Measurements from ENCODE around the gene PC.
"Not testable (repeated sequence)": the region's sequence is repeated elsewhere in the genome, so short reads cannot be mapped to it uniquely, and the experiment has no call there.

The PC gene, protein sequence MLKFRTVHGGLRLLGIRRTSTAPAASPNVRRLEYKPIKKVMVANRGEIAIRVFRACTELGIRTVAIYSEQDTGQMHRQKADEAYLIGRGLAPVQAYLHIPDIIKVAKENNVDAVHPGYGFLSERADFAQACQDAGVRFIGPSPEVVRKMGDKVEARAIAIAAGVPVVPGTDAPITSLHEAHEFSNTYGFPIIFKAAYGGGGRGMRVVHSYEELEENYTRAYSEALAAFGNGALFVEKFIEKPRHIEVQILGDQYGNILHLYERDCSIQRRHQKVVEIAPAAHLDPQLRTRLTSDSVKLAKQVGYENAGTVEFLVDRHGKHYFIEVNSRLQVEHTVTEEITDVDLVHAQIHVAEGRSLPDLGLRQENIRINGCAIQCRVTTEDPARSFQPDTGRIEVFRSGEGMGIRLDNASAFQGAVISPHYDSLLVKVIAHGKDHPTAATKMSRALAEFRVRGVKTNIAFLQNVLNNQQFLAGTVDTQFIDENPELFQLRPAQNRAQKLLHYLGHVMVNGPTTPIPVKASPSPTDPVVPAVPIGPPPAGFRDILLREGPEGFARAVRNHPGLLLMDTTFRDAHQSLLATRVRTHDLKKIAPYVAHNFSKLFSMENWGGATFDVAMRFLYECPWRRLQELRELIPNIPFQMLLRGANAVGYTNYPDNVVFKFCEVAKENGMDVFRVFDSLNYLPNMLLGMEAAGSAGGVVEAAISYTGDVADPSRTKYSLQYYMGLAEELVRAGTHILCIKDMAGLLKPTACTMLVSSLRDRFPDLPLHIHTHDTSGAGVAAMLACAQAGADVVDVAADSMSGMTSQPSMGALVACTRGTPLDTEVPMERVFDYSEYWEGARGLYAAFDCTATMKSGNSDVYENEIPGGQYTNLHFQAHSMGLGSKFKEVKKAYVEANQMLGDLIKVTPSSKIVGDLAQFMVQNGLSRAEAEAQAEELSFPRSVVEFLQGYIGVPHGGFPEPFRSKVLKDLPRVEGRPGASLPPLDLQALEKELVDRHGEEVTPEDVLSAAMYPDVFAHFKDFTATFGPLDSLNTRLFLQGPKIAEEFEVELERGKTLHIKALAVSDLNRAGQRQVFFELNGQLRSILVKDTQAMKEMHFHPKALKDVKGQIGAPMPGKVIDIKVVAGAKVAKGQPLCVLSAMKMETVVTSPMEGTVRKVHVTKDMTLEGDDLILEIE

GRCh38 chr11:66958232-66958955 lies at the start of gene PC:
Gene PC, minus strand, starts transcription at chr11:66958383. Its CDS starts 86,224 bp downstream, at chr11:66872159.
- DNase-seq (ENCODE audit: low read depth in 2 of 2) = peak; percentile 96 to 98

DNA sequence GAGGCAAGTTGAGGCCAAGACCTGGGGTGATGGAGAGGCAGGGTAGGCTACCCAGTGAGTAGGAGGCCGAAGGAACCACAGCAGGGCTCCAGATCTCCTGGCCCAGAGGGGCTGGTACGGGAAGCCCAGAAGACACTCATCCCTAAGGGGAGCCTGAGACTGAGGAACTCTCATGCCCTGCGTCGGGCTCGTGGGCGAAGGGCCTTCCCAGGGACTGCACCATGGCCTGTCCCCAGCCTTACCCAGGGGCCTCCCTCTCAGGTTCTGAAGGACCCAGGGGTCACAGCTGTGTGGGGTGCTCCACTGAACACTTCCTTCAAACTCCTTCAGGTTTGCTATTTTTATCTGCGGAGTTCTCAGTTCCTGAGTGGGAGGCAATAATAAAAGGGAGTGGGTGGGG lies 48.9 kb upstream of the PC start:
- DNase-seq (ENCODE audit: low read depth in 2 of 2) = no peak

DNA sequence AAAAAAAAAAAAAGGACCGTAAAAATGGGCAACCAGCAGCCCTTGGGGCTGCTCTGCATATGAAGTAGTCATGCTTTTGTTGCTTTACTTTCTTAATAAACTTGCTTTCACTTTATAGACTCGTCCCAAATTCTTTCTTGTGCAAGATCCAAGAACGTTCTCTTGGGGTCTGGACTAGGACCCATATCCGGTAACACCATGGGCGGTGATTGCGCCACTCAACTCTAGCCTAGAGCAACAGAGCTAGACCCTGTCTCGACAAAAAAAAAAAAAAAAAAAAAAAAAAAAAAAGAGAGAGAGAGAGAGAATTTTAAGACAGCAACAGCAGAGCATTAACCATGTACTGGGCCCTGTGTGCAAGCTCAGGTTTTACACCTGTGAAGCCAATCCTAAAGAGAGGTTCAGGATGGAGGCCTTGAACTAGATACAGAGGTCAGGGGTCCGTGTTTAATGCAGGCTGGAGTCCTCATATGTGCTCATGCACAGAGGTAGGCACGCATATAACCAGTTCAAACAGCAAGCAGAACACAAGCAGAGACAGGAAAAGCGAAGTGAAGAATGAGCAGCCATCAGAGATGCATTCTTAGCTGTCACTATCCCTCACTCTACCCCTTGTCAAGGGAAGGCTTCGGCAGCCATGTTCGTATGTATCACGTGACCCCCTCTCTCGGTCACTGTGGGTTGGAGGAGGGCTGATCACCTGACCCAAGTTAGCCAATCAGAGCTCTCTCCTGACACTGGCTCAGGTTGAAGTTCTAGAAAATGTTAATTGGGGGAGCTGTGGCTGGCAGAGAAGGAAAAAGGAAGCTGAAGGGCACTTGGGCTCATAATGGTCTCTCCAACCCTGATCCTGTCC lies 48.1 kb upstream of the PC start:
- peak; percentile 23 to 31 for DNase-seq (ENCODE audit: low read depth in 2 of 2)

DNA sequence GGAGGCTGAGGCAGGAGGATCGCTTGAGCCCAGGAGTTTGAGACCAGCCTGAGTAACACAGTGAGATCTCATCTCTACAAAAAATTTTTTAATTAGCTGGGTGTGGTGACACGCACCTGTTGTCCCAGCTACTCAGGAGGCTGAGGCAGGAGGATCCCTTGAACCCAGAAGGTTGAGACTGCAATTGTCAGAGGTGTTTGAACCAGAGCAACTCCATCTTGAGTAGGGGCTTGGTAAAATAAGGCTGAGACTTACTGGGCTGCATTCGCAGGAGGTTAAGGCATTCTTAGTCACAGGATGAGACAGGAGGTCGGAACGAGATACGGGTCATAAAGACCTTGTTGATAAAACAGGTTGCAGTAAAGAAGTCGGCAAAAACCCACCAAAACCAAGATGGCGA lies 47.0 kb upstream of the PC start:
- DNase-seq (ENCODE audit: low read depth in 2 of 2) = not testable (repeated sequence)

- no peak for DNase-seq (ENCODE audit: low read depth in 2 of 2)
Observed at GRCh38 chr11:67002921-67003411, 44.8 kb upstream of the PC start.

DNA sequence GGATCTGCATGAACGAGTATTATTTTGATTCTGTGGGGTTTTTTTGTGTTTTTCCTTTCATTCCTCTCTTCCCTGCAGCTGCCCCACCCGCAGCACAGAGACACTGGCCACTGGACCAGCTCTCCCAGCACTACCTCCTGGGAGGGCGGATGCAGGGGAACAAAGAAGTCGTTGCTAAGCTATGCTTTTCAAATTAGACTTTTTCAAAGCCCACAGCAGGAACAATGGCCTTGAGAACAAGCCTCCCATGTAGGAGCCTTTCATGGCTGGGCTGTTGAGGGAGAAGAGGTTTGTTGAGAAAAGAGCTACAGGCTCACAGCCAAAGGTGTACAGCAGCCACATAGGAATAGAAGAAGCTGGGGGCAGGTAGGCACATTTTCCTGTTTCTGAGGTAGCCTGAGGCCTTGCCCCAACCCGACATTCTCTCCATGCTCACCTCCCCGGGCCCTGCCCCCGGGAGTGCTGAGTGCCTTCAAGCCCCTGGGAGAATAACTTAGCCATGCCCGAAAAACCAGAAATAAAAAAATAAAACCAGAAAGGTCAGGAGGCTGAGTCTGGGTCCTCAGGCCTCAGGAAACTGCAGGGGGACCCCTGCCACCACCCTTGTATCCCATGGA lies 44.2 kb upstream of the PC start:
- DNase-seq (ENCODE audit: low read depth in 2 of 2) = no peak

- DNase-seq (ENCODE audit: low read depth in 2 of 2) = no peak
Observed at GRCh38 chr11:67001332-67001731, 43.1 kb upstream of the PC start.

- no peak for DNase-seq (ENCODE audit: low read depth in 2 of 2)
Observed at GRCh38 chr11:66999555-66999954, 41.4 kb upstream of the PC start.

- DNase-seq (ENCODE audit: low read depth in 2 of 2) = no peak
Observed at GRCh38 chr11:66996609-66997273, 38.6 kb upstream of the PC start.

DNA sequence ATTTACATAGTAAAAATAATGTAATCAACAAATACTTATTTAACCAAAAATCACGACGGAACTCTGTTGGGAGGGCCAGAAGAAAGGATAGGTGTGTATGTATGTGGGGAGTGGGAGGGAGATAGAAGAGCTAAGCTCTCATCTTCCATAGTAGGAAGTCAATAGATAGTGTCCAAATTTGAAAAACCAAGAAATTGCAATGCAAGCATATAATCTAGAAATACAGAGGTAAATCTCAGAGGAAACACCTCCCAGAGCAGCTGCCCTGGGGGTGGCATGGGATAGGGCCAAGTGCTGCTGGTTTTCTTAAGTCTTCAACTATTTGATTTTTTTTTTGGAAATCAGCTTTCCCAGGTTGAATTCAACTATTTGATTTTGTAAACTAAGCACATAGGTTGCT lies 33.9 kb upstream of the PC start:
- no peak for DNase-seq (ENCODE audit: low read depth in 2 of 2)

DNA sequence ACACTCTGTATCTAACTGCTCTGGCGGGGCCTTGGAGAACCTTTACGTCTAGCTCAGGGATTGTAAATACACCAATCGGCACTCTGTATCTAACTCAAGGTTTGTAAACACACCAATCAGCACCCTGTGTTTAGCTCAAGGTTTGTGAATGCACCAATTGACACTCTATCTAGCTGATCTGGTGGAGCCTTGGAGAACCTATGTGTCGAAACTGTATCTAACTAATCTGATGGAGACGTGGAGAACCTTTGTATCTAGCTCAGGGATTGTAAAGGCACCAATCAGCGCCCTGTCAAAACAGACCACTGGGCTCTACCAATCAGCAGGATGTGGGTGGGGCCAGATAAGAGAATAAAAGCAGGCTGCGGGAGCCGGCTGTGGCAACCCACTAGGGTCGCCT lies 31.2 kb upstream of the PC start:
- DNase-seq (ENCODE audit: low read depth in 2 of 2) = not testable (repeated sequence)

- DNase-seq (ENCODE audit: low read depth in 2 of 2) = not testable (repeated sequence)
Observed at GRCh38 chr11:66988741-66989140, 30.6 kb upstream of the PC start.

DNA sequence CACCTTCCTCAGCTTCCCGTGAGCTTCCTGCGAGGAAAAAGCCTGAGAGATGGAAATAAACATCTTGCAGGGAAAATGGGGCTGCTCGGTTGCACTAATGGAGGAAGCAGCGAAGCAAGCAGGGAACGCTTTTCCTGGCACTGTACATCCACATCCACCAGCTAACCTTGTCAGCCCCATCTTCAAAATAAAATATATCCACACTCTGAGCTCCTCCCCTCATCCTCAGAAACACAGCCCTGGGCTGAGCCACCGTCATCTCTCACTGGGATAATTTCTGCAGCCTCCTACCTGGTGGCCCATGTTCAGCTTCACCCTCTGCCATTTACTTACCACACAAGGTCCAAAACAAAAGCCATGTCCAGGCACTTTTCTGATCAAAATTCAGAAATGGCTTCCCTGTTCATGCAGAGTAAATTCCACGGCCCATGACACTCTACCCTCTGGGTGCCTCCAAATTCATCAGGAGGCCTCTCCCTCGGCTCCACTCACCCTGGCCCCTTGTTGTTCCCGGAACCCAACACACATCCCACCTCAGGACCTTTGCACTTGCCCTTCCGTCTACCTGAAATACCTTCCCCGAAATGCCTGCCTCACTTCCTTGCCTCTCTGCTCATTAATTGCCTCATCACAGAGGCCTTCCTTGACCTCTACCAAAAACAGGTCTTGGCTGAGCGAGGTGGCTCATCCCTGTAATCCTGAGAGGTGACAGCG lies 29.9 kb upstream of the PC start:
- DNase-seq (ENCODE audit: low read depth in 2 of 2) = no peak

DNA sequence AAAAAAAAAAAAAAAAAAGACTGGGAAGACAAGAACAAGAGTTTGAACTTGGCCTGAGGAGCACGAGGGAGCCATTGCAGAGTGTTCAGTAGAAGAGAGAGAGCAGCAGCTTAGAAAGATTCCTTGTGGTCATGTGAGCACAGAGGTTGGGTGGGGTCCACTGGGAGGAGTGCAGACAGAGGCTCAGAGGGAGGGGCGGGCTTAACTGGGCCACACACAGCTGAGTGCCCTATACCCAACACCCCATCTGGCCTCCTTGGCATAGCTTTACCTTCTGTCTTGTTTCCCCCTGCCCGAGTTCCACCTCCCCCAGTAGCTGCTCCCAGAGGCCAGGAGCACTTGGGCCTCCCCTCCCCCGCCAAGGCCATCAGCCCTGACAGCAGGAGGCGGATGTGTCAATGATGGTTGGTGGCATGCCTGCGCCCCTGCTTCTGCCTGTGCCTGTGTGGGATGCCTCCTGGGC lies 29.0 kb upstream of the PC start:
- DNase-seq (ENCODE audit: low read depth in 2 of 2) = no peak

DNA sequence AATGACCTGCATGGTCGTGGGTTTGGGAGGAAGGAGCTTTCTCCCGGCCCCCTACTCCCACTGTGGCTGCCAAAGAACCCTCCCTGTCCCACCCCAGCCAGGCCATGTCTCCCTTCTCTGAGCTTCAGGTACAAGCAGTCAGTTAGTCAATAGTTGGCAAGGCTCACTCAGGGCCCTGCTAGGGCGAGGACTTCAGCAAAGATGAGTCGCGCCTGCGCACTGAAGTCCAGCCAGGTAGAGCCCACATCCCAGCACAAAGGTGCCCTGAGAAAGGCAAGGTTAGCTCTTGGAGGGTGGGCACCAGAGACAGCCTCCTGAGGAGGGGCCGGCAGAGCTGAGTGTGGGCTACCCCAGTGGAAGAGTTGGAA lies 28.0 kb upstream of the PC start:
- no peak for DNase-seq (ENCODE audit: low read depth in 2 of 2)

GRCh38 chr11:66985508-66986177 lies 27.5 kb upstream of the PC start:
- DNase-seq (ENCODE audit: low read depth in 2 of 2) = no peak

DNA sequence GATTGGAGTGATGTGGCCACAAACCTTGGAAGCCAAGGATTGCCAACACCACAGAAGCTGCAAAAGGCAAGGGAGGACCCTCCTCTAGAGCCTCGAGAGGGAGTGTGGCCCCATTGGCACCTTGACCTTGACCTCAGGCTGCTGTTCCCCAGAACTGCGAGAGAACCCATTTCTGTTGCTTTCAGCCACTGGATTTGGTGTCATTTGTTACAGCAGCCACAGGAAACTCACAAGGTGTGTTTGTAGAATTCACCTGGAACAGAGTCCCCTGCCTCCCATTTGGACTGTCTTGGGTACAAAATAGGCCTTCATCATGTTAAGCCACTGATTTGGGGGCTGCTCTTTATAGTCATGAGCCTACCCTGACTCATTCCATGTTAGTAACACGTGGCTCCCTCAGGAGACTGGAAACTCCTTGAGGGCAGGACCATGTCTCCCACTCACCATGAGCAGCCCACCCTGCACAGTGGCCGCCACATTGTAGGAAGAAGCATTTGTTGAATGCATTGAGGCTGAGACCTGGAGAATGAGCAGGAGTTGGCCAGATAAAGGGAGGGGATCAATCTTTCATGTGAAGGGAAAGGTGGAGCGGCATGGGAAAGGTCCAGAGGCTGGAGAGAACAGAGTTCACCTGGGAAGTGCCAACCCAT lies 25.2 kb upstream of the PC start:
- no peak for DNase-seq (ENCODE audit: low read depth in 2 of 2)
